ENCODE results near the gene ATP9A.

ATP9A gene

DNA sequence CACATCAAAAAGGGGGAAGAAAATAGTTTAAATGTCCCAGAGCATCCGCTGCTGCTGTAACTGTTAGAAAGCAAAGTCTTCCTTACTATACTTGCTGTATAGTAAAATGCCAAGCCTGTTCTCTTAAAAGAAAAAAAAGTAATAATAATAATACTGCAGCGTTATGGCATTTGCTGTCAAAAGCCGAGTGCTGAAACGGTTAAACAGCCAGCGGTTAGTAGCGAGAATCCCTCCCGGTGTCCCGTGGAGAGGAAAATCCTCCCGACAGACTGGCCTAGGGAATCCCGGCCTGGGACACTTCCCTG lies 206.2 kb downstream of the ATP9A start:
- DNase-seq (ENCODE audit: low read depth) = no peak
- H3K4me3 ChIP-seq (ENCODE audit: low read length) = no peak overlapping the region
- TF ChIP-seq, protein P1, sequence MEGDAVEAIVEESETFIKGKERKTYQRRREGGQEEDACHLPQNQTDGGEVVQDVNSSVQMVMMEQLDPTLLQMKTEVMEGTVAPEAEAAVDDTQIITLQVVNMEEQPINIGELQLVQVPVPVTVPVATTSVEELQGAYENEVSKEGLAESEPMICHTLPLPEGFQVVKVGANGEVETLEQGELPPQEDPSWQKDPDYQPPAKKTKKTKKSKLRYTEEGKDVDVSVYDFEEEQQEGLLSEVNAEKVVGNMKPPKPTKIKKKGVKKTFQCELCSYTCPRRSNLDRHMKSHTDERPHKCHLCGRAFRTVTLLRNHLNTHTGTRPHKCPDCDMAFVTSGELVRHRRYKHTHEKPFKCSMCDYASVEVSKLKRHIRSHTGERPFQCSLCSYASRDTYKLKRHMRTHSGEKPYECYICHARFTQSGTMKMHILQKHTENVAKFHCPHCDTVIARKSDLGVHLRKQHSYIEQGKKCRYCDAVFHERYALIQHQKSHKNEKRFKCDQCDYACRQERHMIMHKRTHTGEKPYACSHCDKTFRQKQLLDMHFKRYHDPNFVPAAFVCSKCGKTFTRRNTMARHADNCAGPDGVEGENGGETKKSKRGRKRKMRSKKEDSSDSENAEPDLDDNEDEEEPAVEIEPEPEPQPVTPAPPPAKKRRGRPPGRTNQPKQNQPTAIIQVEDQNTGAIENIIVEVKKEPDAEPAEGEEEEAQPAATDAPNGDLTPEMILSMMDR (IDR thresholded peaks at IDR 0.05; ENCODE audit: insufficient read depth, low read depth, low read length, missing control alignments) = no peak

DNA sequence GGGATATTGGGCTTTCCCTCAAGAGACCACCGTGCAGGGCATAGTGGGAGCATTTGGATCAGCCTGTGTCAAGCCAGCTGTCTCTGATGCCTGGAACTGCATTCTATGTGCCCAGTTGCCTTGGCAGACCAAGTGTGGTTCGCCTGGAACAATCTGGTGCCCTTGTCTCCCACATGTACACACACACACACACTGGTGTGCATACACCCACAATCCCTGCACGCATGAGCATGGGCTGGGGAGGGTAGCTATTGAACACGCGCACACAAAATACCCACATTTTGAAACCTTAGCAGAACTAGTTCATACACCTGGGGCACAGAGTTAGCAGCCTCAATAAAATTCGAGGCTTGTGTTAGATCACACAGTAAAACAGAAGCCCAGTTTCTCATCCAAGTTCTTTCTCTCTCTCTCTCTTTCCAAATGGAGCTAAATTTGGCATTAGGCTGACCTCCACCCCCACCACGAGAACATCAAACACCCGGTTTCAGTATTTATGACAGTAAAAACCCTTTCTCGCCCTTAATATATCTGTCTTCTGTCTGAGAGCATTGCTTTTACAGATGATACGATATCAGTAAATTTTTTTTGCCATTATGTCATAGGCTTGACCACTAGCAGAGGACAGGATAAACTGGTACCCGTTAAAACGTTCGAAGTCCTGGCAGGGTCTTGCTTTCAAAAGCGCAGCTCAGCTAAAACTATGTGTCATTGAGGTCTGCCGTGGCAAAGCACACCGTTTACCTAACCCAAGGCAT lies 207.5 kb downstream of the ATP9A start:
- TF ChIP-seq, protein P1 (IDR thresholded peaks at IDR 0.05; ENCODE audit: insufficient read depth, low read depth, low read length, missing control alignments) = no peak
- no peak for DNase-seq (ENCODE audit: low read depth)
- no peak overlapping the region for H3K4me3 ChIP-seq (ENCODE audit: low read length)

DNA sequence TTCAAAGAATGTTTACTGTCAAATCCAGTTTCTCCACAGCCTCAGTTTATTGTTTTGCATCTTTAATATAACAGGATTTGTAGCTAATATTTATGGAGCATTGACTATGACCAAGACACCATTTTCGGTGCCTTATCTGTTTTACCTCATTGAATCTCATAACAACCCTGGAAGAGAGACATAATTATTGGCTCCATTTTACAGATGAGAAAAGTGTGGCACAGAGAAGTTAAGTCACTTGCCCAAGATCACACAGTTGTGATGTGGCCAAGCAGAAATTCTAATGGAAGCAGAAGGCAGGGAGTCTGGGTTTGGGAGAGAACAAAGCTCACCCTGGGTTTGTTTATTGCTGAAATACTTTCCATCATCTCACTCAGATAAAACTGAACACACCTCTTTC lies 208.1 kb downstream of the ATP9A start:
- H3K4me3 ChIP-seq (ENCODE audit: low read length) = no peak overlapping the region
- TF ChIP-seq, protein P1 (IDR thresholded peaks at IDR 0.05; ENCODE audit: insufficient read depth, low read depth, low read length, missing control alignments) = no peak
- no peak for DNase-seq (ENCODE audit: low read depth)

DNA sequence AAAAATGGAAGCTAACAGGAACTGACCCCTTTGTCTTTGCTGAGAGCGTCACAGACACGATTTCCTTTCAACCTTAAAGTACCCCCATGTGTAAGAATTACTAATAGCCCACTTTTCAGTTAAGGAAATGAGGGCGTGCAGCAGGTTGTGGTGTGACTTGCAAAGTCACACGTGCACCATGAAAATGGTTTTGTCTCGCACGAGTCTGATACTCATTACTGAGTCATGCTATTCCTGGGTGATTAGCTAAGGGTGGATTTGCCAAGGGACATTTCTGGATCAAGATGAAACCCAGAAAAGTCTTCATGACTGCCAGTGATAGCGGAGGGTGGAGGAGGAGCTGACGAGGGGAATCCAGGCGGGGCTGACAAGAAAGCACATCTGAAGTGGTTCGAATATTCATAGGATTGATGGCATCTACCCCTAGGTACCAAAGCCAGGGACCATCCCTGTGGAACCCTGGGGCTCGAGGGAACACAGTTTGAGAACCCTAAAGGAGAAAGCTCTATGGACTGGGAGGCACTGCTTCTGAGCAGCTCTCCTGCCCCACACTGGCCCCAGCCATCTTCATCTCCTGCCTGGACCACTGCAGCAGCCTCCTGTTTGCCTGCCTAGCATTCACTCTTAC lies 213.5 kb downstream of the ATP9A start:
- DNase-seq (ENCODE audit: low read depth) = peak; percentile 73
- H3K4me3 ChIP-seq (ENCODE audit: low read length) = no peak overlapping the region
- TF ChIP-seq, protein P1 (IDR thresholded peaks at IDR 0.05; ENCODE audit: insufficient read depth, low read depth, low read length, missing control alignments) = no peak

DNA sequence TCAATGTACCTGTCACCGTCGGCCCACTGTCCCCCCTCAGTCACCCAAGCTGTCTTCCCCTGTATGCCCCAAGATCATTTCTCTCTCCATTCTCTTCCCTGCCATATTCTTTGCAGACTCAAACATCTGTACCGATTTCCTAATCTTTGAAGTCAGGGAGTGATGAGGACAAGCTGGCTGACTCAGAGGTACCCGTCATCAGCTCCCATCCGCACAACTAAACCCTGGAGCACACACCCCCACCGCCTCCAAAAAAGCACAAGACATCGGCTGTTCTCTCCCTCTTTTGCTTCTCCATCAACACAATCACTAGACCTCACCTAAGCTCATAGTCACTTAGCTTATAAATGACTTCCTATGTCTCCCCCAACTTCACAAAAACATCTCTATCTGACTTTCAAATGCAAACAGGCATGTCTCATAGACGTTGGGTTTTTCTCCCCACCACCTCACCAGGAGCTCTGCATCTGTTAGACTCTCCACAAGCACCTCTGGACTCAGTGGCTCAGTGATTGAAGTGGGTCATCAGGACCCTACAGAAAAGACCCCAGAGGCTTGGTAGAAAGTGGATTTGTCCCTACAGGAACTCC lies 214.2 kb downstream of the ATP9A start:
- H3K4me3 ChIP-seq (ENCODE audit: low read length) = no peak overlapping the region
- DNase-seq (ENCODE audit: low read depth) = peak; percentile 73
- TF ChIP-seq, protein P1 (IDR thresholded peaks at IDR 0.05; ENCODE audit: insufficient read depth, low read depth, low read length, missing control alignments) = no peak

DNA sequence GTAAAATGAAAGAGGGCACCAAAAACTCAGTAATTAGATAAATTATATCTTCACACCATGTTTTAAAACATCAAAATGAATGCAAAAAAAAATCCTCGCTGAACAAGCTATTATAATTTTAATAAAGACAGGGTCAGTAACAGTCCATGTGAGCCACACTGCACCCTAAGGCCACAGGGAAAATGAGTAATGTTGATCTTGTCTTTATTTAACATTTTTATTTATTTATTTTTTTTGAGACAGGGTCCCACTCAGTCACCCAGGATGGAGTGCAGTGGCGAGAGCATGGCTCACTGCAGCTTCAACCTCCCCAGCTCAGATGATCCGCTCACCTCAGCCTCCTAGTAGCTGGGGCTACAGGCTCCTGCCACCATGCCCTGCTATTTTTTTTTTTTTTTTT lies 217.0 kb downstream of the ATP9A start:
- TF ChIP-seq, protein P1 (IDR thresholded peaks at IDR 0.05; ENCODE audit: insufficient read depth, low read depth, low read length, missing control alignments) = no peak
- no peak for DNase-seq (ENCODE audit: low read depth)
- no peak overlapping the region for H3K4me3 ChIP-seq (ENCODE audit: low read length)
